ENCODE measurements around the gene CRTC1.

CRTC1 gene

DNA sequence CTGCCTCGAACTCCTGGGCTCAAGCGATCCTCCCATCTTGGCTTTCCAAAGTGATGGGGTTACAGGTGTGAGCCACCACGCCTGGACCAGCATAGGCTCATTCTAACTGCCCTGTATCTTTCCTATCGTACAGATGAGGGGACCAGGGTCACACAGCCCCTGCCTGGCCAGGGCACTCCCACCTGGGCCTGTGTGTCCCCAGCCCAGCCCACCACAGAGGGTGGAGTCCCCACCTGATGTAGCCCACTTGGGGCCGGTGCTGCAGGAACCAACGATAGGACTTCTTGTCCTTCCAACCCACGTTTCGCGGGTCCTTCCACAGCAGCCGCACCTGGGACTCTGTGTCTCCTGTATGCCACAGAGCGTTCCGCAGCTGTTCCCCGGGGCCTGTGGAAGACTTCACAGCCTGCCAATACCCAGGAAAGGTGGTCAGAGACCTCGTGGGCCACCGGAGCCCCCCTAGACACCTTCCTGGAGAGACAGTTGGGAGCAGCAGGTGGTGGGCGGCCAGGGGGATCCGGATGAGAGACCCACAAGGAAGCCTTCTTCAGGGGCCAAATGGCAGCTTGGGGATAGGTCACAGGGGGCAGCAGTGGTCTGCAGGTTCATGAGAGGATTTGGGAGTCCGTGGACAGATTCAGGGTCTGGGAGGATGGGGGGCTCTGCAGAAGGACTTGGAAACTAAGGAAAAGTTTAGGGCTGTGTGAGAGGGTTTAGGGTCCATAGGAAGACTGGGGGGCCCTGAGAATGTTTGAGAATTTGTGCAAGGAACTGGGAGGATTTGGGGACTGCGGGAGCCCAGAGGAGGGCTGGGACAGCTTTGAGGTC, 100.7 kb downstream of the CRTC1 start:
- no peak for DNase-seq (ENCODE audit: low read depth in 2 of 2)

DNA sequence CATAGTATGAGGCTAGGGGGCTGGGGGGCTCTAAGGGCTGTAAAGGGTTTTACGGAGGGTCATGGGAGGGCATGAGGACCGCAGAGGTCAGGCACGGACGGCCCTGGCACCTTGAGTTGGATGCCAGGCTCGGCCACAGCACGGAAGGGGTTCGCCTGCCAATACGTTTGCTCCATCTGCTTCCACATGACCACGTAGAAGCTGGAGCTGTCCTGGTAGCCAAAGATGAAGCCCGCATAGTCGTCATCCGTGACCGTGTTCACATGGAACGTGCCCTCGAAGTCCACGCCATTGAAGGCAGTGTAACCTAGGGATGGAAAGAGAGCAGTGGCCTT, 101.3 kb downstream of the CRTC1 start:
- DNase-seq (ENCODE audit: low read depth in 2 of 2): no peak

DNA sequence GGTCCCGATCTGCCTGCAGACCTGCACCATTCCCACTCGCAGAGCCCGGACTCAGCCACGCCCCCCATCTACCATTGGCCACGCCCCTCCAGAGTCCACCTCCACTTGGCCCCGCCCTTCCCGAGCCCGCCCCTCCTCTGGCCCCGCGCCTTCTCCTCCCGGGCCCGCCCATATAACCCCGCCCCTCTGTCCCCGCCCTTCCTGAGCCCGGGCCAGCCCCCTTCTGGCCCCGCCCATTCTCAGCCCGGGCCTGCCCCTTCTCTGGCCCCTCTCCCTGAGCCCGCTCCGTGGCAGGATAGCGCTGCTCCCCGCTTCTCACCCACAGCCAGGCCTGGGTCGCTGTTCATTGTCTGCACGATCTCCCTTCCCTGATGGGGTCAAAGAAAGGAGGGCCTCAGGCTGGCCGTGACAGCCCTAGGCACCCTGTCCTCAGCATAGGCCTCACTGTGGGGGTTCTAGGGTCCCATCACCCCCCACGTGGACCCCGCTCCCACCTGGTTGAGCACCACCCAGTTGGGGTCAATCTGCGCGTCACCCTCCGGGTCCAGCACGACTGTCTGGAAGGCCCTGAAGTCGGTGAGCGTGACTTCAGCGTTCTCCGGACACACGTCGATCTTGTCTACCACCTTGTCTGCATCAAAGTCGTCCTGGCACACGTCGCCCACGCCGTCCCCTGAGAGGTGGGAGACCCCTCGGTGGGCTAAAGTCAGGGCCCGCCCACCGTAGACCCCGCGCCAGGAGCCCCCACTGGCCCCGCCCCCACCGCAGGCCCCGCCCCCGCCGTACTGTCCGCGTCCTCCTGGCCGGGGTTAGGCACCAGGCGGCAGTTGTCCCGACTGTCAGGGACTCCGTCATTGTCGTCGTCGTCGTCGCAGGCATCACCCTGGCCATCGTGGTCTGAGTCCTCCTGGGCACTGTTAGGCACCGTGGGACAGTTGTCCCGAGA, 102.0 kb downstream of the CRTC1 start:
- peak; percentile 24 to 47 for DNase-seq (ENCODE audit: low read depth in 2 of 2)

DNA sequence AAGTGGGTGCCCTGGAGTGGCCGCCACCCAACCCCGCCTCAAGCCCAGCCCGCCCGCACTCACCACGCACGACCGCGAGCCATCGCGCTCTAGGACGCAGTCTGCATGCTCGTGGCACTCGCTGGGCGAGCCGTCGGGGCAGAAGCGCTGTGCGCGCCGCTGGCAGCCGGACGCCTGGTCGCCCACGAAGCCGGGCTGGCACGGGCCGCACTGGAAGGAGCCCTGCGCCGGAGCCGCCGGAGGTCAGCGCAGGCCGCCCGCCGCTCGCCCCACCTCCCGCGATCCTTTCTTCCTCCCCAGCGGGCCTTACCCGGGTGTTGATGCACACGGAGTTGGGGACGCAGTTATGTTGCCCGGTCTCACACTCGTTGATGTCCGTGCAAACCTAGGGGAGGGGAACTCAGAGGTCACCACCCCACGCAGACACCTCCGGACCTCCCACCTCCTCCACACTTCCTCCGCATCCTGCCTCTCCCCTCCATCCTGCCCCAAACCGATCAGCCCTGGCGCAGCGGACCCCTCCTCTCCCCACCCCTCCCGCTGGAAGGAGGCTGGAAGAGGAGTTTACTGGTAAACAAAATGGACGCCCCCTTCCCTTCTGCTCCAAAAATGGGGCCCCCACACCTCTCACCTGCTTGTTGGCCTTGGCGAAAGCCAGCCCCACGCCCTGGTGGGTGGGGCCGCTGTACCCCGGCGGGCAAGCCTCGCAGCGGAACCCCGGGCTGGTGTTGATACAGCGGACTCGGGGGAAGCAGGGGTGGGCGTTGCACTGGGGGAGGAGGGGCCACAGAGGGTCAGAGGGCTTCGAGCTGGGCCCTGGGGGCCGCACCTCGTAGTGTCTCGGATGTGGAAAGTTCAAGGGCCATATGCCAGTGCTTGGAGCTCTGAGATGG, 105.3 kb downstream of the CRTC1 start:
- no peak for DNase-seq (ENCODE audit: low read depth in 2 of 2)

DNA sequence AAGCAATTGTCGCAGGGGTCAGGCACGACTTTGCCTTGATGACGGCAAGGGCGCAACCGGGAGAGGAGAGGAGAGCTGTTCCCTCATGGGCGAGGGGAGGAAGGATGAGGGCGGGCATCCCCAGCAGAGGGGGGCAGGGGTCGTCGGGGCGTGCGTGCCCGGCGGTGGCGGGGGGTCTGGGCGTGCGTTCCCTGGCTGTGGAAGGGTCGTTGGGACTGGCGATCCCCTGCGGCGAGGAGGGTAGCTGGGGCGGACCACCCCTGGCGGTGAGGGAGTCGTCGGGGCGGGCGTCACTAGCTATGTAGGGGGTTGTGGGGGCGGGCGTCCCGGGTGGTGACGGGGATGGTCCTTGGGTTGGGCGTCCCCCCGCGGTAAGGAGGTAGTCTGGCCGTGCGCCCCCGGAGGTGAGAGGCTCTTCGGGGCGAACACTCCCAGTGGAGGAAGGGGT, 106.0 kb downstream of the CRTC1 start:
- DNase-seq (ENCODE audit: low read depth in 2 of 2): no peak

DNA sequence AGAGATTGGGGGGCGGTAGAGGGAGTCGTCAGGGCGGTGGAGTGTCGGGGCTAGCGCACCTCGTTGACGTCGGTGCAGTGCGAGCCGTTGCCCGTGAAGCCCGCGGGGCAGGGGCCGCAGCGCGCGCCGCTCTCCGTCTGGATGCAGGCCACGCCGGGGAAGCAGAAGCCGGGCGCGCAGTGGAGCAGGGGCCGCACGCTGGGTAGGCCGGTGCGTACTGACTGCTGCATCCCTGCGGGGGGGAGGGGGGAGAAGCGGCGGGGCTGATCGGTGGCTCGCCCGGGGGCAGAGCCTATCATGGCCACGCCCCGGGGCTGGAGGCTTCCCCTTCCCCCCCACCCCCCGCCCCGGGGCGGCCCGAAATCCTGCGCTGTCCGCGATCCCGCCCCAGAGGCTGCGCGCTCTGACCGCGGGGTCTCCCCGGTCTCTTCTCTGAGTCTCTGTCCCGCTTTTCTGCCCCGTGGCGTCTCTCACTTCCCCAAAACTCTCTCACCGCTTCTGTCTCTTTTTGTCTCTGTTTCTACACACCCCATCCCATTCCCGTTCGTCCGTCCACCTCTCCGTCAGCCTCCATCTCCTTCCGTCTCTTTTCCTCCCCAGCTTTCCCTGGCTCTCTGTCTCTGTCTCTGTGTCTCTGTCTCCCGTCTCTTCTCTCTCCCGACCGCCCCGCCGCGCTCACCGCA, 106.5 kb downstream of the CRTC1 start:
- DNase-seq (ENCODE audit: low read depth in 2 of 2): no peak

DNA sequence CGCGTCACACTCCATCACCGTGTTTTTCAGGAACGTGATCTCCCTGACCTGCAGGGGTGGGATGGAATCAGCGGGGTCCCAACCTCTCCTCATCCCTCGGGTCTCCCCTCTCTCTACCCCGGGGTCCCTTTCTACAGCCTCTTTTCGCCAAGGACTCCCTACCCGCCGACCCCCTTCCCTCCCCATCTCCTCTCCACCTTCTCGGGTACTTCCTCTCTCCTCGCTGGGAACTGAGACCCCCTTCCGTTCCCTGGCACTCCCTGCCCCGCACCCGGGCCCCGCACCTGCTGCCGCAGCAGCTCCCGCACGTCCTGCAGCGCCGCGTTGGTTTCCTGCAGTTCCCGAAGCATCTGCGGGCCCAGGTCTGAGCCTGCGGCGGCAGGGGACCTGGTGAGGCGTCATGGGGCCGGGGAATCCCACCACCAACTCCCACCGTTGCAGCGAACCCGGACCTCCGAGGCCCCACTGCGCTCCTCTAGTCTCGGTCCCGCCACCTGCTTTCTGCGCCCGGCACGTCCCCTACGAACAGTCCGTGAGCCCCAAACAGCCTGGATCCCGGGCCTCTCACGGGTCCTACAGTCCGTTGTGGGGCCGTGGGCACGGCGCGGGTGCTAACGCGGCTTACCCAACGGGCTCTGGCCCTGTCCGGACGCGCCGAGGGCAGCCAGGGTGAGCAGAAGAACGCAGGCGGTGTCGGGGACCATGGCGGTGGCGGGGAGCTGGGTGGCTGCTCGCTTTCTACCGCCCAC, 107.3 kb downstream of the CRTC1 start, which contains the start of gene COMP:
COMP (minus strand) TSS at position 740 of the 749 bp plus-strand sequence; CDS start at position 704, 36 bp downstream.
- DNase-seq (ENCODE audit: low read depth in 2 of 2): no peak

DNA sequence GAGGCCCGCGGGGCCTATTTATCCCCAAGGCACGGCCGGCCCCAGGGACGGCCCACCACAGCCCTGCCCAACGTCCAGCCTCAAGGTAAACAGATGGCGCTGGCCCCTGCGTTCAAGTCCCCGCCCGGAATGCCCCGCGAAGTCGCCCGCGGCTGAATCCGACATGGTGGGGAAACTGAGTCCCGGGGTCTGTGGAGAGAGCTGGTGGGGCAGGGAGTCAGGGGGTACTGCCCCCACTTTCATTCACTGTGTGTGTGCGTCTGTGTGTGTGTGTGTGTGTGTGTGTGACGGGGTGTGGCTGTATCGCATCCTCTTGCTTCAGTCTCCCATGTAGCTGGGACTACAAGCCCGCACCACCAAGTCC, 107.8 kb downstream of the CRTC1 start:
- DNase-seq (ENCODE audit: low read depth in 2 of 2): no peak

DNA sequence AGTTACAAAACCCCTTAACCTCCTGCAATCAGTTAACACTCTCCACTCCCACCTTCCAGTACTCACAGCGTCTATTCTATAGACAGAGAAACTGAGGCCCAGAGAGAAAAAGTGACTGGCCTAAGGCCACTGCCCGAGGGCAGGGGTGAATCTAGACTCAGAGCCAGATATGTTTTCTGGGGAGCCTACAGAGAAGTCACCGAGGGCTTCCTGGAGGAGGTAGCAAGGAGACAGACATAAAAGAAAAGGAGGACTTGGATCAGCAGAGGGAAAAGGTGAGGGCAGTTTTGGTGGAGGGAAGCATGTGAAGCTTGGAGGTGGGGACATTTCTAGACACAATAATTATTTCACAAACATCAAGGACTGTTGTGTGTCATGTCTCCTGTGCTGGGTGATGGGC, 109.2 kb downstream of the CRTC1 start:
- DNase-seq (ENCODE audit: low read depth in 2 of 2): no peak

DNA sequence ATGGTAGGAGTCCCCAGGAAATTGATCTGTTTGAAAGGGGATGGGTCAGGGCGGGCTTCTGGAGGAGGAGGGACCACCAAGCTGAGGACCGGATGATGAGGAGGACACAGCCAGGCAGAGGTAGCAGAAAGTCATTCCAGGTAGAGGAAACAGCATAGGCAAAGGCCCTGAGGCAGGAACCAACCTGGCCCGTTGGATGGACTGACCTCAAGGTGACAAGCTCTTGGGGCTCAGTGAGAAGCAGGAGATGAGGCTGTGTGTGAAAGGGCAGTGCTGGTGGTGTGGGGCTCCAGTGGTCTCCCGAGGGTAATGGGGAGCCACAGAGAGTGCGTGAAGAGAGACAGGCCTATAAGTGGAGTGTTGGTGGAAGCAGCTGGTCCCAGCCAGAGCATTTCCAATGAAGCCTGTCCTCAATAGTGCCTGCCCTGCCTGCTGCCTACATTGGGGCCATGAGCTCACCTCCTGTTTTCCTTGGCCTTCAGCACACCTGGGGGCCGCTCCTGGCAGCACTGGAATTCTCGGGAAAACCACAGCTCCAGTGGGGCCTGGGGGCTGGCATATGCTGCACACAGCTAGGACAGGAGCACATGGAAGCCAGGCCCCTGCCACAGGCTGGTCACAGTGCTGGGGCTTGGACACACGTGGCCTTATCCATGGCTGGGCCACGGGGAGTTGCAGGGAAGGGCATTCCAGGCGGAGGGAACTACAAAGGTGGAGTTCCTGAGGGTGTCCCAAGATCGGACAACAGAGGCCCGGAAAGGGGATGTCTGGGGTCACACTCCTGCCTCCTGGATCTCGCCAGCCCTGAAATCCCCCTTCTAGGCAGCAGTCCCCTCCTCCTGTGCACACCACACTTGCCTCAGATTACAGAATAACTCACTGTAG, 109.9 kb downstream of the CRTC1 start:
- DNase-seq (ENCODE audit: low read depth in 2 of 2): no peak

DNA sequence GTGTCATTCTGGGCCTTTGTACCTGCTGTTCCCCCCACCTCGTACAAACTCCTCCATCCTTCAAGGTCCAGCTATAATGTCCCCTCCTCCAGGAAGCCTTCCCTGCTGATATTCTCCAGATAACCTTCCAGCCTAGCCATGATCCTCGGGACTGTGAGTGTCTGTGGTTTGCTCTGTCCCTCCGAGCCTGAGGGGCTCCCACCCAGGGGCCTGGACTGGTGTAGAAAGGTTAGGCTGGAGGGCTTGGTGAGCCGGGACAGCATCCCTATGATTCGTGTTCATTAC, 110.5 kb downstream of the CRTC1 start:
- DNase-seq (ENCODE audit: low read depth in 2 of 2): no peak

DNA sequence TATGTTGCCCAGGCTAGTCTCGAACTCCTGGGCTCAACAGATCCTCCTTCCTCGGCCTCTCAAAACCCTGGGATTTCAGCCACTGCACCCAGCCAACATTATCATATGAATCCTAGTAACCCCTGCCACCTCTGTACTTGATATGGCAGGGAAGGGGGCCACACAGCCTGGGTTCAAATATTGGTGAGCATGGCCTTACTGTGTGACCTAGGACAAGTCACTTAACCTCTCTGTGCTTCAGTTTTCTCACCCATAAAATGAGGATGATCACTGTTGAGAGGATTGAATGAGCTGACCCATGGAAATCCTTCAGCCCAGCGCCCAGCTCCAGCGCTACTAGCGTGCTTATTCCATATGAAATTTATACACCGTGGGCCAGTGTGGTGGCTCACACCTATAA, 111.2 kb downstream of the CRTC1 start:
- no peak for DNase-seq (ENCODE audit: low read depth in 2 of 2)

DNA sequence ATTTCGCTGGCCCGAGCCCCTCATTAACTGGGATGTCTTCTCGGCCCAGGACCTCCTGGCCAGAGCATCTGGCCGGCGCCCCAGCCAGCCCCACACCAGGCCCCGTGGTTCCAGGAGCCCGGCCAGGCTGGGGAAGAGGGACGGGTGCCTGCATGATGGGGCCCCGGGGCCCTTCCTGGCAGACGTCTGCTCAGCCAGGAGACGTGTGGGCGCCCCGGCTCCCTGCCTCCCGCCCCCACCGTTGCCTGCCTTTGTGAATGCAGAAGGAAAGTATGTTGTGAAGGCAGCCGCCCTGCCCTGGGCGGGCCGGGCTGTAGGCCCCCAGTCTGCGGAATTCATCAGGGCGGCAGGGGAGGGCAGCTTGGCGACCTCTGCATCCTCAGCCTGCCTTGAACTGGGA, 112.1 kb downstream of the CRTC1 start:
- DNase-seq (ENCODE audit: low read depth in 2 of 2): no peak

DNA sequence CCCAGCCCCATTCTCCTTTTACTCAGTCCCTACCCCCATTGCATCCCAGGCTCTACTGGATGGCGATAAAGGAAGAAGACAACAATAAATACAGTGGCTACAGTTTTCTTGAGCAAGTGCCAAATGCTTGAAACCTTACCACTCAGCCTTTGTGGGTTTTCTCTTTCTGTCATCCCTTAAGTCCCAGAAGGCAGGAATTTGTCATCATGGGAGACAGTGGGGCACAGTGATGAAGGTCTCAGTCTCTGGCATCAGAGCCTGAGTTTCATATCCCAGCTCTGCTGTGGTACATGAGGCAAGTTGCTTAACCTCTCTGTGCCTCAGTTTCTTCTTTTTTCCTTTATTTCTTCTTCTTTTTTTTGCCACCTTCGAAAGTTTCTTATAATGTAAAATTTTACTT, 112.8 kb downstream of the CRTC1 start:
- no peak for DNase-seq (ENCODE audit: low read depth in 2 of 2)

DNA sequence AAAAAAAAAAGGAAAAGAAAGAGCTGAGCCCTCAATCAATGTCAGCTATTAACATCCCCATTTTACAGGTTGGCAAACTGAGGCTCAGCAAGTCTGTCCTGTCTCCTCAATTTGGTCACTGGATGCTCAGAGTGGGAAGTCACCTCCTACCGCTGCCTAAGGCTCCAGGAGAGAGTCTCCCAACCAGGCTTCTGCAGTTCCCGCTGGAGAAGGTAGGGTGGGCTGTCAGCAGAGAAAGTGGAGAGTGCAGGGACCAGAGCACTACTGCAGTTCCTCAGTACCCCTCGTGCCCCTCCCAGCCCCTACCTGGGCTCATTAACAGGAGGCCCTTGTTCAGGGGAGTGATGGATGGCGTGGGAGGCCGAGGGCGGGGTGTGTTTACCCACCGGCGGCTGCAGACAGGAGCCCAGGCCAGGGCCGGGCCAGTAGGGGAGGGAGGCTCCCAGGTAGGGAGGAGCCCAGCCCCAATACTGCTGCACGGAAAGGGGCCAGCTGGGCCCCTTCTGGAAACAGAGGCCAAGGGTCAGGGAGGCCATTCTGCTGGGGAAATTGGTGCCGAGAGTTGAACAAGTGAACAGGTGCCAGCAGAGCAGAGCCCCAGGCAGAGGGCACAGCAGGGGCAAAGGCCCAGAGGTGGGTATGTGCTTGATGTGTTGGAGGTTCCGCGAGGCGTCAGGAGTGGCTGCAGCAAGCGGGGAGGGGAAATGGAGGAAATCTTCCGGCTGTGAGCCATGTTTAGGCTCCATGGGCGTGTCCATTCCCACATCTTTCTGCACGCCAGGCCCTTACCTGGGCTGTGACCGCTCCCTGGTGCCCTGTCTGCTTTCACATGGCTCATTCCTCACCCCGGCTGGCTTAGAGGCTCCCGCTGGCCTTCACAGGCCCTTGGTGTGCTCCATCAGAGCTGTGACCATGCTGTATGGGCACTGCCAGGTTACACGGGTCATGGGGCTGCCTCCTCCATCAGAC, 115.2 kb downstream of the CRTC1 start:
- DNase-seq (ENCODE audit: low read depth in 2 of 2): no peak

DNA sequence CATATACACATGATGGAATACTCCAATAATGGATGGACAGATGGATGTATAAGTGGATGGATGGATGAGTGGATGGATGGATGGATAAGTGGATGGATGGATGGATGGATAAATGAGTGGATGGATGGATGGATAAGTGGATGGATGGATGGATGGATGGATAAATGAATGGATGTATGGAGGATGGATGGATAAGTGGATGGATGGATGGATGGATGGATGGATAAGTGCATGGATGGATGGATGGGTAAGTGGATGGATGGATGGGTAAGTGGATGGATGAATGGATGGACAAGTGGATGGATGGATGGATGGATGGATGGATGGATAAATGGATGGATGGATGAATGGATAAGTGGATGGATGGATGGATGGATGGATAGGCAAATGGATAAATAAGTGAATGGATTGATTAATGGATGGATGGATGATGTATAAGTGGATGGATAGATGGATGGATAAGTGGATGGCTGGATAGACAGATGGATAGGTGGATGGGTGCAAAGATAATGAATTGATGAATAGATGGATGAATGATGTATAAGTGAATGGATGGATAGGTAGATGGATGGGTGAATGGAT, 116.0 kb downstream of the CRTC1 start:
- no peak for DNase-seq (ENCODE audit: low read depth in 2 of 2)

DNA sequence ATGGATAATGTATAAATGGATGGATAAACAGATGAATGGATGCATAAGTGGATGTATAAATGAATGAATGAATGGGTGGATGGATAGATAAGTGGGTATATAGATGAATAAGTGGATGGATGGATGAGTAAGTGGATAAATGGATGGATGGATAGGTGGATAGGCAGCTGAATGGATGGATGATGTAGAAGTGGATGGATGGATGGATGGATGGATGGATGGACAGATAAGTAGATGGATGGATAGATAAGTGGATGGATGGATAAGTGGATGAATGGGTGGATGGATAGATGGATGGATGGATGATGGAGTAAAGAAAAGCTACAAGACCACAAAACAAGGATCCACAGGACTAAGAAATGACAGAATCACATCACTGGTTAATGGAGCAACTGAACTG, 116.6 kb downstream of the CRTC1 start:
- DNase-seq (ENCODE audit: low read depth in 2 of 2): no peak

DNA sequence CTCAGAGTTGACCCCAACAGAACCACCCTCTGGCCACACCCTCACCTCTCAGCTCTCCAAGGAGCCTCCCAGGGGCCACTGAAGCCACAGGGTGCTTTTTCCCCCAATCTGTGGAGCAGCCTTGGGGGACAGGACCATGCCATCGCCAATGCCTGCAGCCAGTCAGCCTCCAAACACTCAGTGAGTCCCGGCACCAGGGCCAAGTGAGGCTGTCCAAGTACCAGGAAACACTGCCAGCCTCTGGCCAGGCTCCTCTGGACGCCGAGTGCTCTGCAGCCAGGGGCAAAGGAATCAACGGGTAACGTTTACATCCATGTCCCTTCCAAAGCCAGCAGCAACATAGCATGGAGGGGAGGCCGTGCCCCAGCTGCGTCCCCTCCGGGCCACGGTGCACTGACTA, 117.2 kb downstream of the CRTC1 start:
- DNase-seq (ENCODE audit: low read depth in 2 of 2): no peak
